Measurements from ENCODE around the gene NEK1.
"Not testable (repeated sequence)": the region's sequence is repeated elsewhere in the genome, so short reads cannot be mapped to it uniquely, and the experiment has no call there.

The NEK1 gene

GRCh38 chr4:169583563-169583962, 28.8 kb downstream of the NEK1 start:
- no peak overlapping the region for H3K27ac ChIP-seq
- TF ChIP-seq ZFX (IDR thresholded peaks at IDR 0.05; ENCODE audit: borderline replicate concordance) (no peak), CTCF (IDR thresholded peaks at IDR 0.05) (no peak)

- H3K27ac ChIP-seq: no peak overlapping the region
- TF ChIP-seq CTCF (IDR thresholded peaks at IDR 0.05) (no peak), ZFX (IDR thresholded peaks at IDR 0.05; ENCODE audit: borderline replicate concordance) (no peak)
Observed at GRCh38 chr4:169582706-169583105, 29.7 kb downstream of the NEK1 start.

- TF ChIP-seq ZFX (IDR thresholded peaks at IDR 0.05; ENCODE audit: borderline replicate concordance) (no peak), CTCF (IDR thresholded peaks at IDR 0.05) (no peak)
- H3K27ac ChIP-seq: no peak overlapping the region
Observed at GRCh38 chr4:169582203-169582602, 30.2 kb downstream of the NEK1 start.

GRCh38 chr4:169573889-169574288, 38.5 kb downstream of the NEK1 start:
- TF ChIP-seq CTCF (IDR thresholded peaks at IDR 0.05): no peak
- no peak for TF ChIP-seq ZFX (IDR thresholded peaks at IDR 0.05; ENCODE audit: borderline replicate concordance)
- no peak overlapping the region for H3K27ac ChIP-seq

- TF ChIP-seq CTCF (IDR thresholded peaks at IDR 0.05) (no peak), ZFX (IDR thresholded peaks at IDR 0.05; ENCODE audit: borderline replicate concordance) (no peak)
- no peak overlapping the region for H3K27ac ChIP-seq
Observed at GRCh38 chr4:169571435-169571834, 40.9 kb downstream of the NEK1 start.

GRCh38 chr4:169571012-169571411, 41.4 kb downstream of the NEK1 start:
- H3K27ac ChIP-seq: not testable (repeated sequence)

- H3K27ac ChIP-seq: not testable (repeated sequence)
Observed at GRCh38 chr4:169570266-169570665, 42.1 kb downstream of the NEK1 start.

GRCh38 chr4:169569188-169569587, 43.2 kb downstream of the NEK1 start:
- H3K27ac ChIP-seq: not testable (repeated sequence)

- no peak for TF ChIP-seq ZFX (IDR thresholded peaks at IDR 0.05; ENCODE audit: borderline replicate concordance)
- TF ChIP-seq CTCF (IDR thresholded peaks at IDR 0.05): no peak
- H3K27ac ChIP-seq: no peak overlapping the region
Observed at GRCh38 chr4:169567916-169568315, 44.5 kb downstream of the NEK1 start.
